Heart left ventricle (tissue), 16 donors: ENCODE results near the gene NMNAT2. TPM values are rescaled to one million over a fixed set of nuclear protein-coding genes. Genes with fewer than 3 reads are reported as not detected.

Experiments
- ATAC-seq, 4 donors: fragments of 200-7000 bp; cut with Tn5 transposase; one replicate each; pipeline ENCODE4 v1.9.1; 2020 to 2022; ENCODE audit warnings: moderate library complexity in 4 of 4, mild to moderate bottlenecking in 3 of 4, moderate number of reproducible peaks in 1 of 4
- DNase-seq, 5 donors: peaks; one replicate each; pipeline ENCODE4 v3.0.0-alpha.2; 2020
- H3K27ac ChIP-seq, 12 donors: fragments of 200-600 bp; sonication (generic) in 4 of 12; one replicate each; pipeline versions ENCODE4 v1.5.0 to v1.8.0; 2016 to 2022; ENCODE audit warnings: mild to moderate bottlenecking in 2 of 12
- H3K27me3 ChIP-seq, 9 donors: fragments of 200-600 bp; sonication (generic) in 2 of 9; one replicate each; pipeline versions ENCODE4 v1.5.1 to v1.8.0; 2016 to 2022; ENCODE audit warnings: mild to moderate bottlenecking in 3 of 9
- H3K36me3 ChIP-seq, 9 donors: fragments of 200-600 bp; sonication (generic) in 2 of 9; one replicate each; pipeline versions ENCODE4 v1.5.0 to v1.8.0; 2018 to 2022; ENCODE audit warnings: mild to moderate bottlenecking in 2 of 9
- H3K4me1 ChIP-seq, 12 donors: fragments of 200-600 bp; sonication (generic) in 4 of 12; one replicate each; pipeline versions ENCODE4 v1.5.0 to v1.8.0; 2016 to 2022; ENCODE audit warnings: mild to moderate bottlenecking in 3 of 12
- H3K4me3 ChIP-seq, 12 donors: fragments of 200-600 bp; sonication (generic) in 4 of 12; one replicate each; pipeline versions ENCODE4 v1.5.0 to v1.8.0; 2017 to 2022; ENCODE audit warnings: mild to moderate bottlenecking in 9 of 12, moderate library complexity in 4 of 12
- H3K9me3 ChIP-seq, 12 donors: fragments of 200-600 bp; sonication (generic) in 4 of 12; one replicate each; pipeline versions ENCODE4 v1.5.0 to v1.8.0; 2016 to 2022; ENCODE audit warnings: mild to moderate bottlenecking in 1 of 12
- POLR2A ChIP-seq, 2 donors: fragments of 450-650 bp; IDR thresholded peaks; one replicate each; pipeline ENCODE4 v1.6.1; 2017; ENCODE audit warnings: antibody characterized with exemption in 2 of 2, mild to moderate bottlenecking in 2 of 2, moderate library complexity in 2 of 2
- WGBS, 4 donors: extraction: QIAGEN DNeasy Blood & Tissue Kit in 2 of 4; methylation state at CpG; one replicate each; pipeline versions ENCODE4 v1.1.5 to v1.1.7; 2013 to 2018; 5-methylcytosine and 5-hydroxymethylcytosine counted together
- intact Hi-C, 10 donors: fragments of 100-400 bp; cut with DNase I; formaldehyde crosslinking; loops; one replicate each; pipeline versions ENCODE4 v1.11.1 to v1.14.2; 2022
- polyA plus RNA-seq, 2 donors: library from polyadenylated mRNA; stranded (reverse); fragments of 200-250 nt; gene quantifications; one replicate each; pipeline ENCODE4 v1.2.3, GENCODE V29; 2013
- total RNA-seq, 9 donors: library from RNA; depleted of rRNA in 2 of 9; stranded (reverse); fragments of >200 nt in 2 of 9; fragmentation: NEBNext Ultra II Directional in 3 of 9; extraction: Animal tissue kit (Norgen Biotek cat#: 25700) in 3 of 9; gene quantifications; one replicate each; pipeline versions ENCODE4 v1.1.0 to v1.2.4, GENCODE V29; 2016 to 2023
- TF ChIP-seq, protein P1 (sequence below), 12 donors: fragments of 200-600 bp; sonication (generic) in 4 of 12; IDR thresholded peaks; one replicate each; pipeline versions ENCODE4 v1.5.0 to v1.8.0; 2018 to 2022; ENCODE audit warnings: antibody characterized with exemption in 12 of 12, mild to moderate bottlenecking in 5 of 12
- donor health status: ischemic (EF 13 %, LVEDD 7.1; RV severe dilation, severe dysfunction).
- donor health status: healthy with polysubstance abuse.
- donor health status: DM: no; HTN: yes; CAD: no.
- donor health status: DM: no; HTN: no; CAD: no.
- donor health status: ischemic (EF 25% LVEDD 6.9; RV normal size, moderate dysfunction).
- donor health status: ischemic (EF 25% LVEDD 5.7; RV mildly dilated, moderate dysfunction).
- donor health status: healthy.
- donor health status: DM: yes; HTN: yes; CAD: no.
- donor health status: ischemic (EF 35%, LVEDD 5.7; RV mildly dilated, moderate dysfunction).
- donor health status: nonischemic (EF 11% LVEDD 7.7; RV severe dilation, severe dysfunction).
- donor health status: DM: yes; HTN: yes; CAD: no.
- donor health status: PGD.
- donor health status: ischemic (EF 29% LVEDD 5.4; RV normal size, mild dysfunction).
- donor health status: nonischemic (EF 23%, LVEDD 6.1; RV moderate dilation, normal function).

NMNAT2 gene
- total and polyA plus RNA-seq, 11 donors = 0.53 to 5.1 (median 1.9) TPM

DNA sequence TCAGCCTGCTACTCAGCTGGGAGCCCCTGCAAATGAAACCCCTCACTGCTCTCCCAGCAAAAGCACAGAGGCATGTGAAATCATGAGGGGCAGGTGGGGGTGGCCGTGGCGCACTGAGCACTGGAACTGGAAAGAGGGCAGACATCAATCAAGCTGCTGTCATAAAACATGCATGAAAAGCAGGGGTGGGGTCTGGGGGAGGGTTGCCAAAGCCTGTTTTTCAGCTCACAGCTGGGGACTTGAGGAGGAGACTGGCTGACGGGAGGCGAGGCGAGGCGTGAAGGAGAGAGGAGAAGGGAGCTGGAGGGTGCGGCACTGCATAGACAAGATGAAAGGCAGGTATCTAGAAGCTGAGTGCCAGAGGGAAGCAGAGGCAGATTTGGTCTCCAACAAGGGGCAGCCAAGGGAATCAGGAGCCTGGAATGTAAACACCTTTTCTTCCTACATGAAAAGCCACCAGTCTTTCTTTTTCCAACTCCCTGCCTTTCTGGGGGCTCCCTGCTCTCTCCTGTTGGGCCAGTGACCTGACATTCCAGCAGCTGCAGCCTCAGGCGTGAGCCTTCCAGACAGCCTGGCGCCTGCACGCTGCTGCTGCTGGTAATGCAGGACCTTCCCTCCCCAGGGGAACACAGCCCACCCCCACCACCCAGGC is 87.0 kb downstream of the NMNAT2 start:
- DNase-seq = no peak
- Histone ChIP-seq H3K27me3 (no peaks in the 10 kb centered on the region), H3K4me1 (peaks cover 5 to 16% (median 9%) of the 10 kb centered on the region in 12 donors), H3K36me3 (no peaks in the 10 kb centered on the region), H3K9me3 (no peaks in the 10 kb centered on the region), H3K27ac (peak overlapping the region in 1 of 12 donors; percentile 37), H3K4me3 (no peak overlapping the region)
- WGBS, 4 donors = 66 to 71% (median 69%) methylated on average over 10 of the region's 10 CpGs
- TF ChIP-seq POLR2A (IDR thresholded peaks at IDR 0.05) = no peak
- TF ChIP-seq, protein P1, sequence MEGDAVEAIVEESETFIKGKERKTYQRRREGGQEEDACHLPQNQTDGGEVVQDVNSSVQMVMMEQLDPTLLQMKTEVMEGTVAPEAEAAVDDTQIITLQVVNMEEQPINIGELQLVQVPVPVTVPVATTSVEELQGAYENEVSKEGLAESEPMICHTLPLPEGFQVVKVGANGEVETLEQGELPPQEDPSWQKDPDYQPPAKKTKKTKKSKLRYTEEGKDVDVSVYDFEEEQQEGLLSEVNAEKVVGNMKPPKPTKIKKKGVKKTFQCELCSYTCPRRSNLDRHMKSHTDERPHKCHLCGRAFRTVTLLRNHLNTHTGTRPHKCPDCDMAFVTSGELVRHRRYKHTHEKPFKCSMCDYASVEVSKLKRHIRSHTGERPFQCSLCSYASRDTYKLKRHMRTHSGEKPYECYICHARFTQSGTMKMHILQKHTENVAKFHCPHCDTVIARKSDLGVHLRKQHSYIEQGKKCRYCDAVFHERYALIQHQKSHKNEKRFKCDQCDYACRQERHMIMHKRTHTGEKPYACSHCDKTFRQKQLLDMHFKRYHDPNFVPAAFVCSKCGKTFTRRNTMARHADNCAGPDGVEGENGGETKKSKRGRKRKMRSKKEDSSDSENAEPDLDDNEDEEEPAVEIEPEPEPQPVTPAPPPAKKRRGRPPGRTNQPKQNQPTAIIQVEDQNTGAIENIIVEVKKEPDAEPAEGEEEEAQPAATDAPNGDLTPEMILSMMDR (IDR thresholded peaks at IDR 0.05) = no peak
- intact Hi-C loops = no loop called here
- no peak for ATAC-seq

GRCh38 chr1:183330335-183330734 is 87.8 kb downstream of the NMNAT2 start:
- ATAC-seq = no peak
- no peaks in the 10 kb centered on the region for H3K9me3 ChIP-seq
- H3K4me1 ChIP-seq = peaks cover 5 to 16% (median 9%) of the 10 kb centered on the region in 12 donors
- 71 to 96% (median 87%) methylated on average over 4 of the region's 4 CpGs for WGBS, 4 donors
- H3K27ac ChIP-seq = peak overlapping the region in 1 of 12 donors; percentile 37
- H3K36me3 ChIP-seq = no peaks in the 10 kb centered on the region
- no peaks in the 10 kb centered on the region for H3K27me3 ChIP-seq
- TF ChIP-seq, protein P1 (IDR thresholded peaks at IDR 0.05) = no peak
- TF ChIP-seq POLR2A (IDR thresholded peaks at IDR 0.05) = no peak
- DNase-seq = no peak
- no peak overlapping the region for H3K4me3 ChIP-seq
- intact Hi-C loops = no loop called here

GRCh38 chr1:183328371-183328770 is 89.8 kb downstream of the NMNAT2 start:
- Histone ChIP-seq H3K36me3 (no peaks in the 10 kb centered on the region), H3K27me3 (no peaks in the 10 kb centered on the region), H3K4me1 (peaks cover 5 to 16% (median 9%) of the 10 kb centered on the region in 12 donors), H3K27ac (peak overlapping the region in 5 of 12 donors; percentile 9 to 81 (median 54)), H3K4me3 (no peak overlapping the region), H3K9me3 (no peaks in the 10 kb centered on the region)
- 98 to 100% (median 100%) methylated on average over 1 of the region's 1 CpG for WGBS, 4 donors
- no peak for DNase-seq
- ATAC-seq = peak in 2 of 4 donors; percentile 8 to 23
- intact Hi-C loops = no loop called here
- TF ChIP-seq POLR2A (IDR thresholded peaks at IDR 0.05) = no peak
- TF ChIP-seq, protein P1 (IDR thresholded peaks at IDR 0.05) = no peak

- peak overlapping the region in 10 of 12 donors; percentile 9 to 81 (median 32) for H3K27ac ChIP-seq
- peak in 4 of 5 donors; percentile 32 to 71 (median 50) for DNase-seq
- peaks cover 5 to 16% (median 9%) of the 10 kb centered on the region in 12 donors for H3K4me1 ChIP-seq
Measured at GRCh38 chr1:183327434-183328290, 90.5 kb downstream of the NMNAT2 start.

More at GRCh38 chr1:183327434-183328290, 90.5 kb downstream of the NMNAT2 start:
- TF ChIP-seq, protein P1 (IDR thresholded peaks at IDR 0.05) = no peak
- no peak for TF ChIP-seq POLR2A (IDR thresholded peaks at IDR 0.05)
- Histone ChIP-seq H3K9me3 (no peaks in the 10 kb centered on the region), H3K4me3 (no peak overlapping the region), H3K27me3 (no peaks in the 10 kb centered on the region), H3K36me3 (no peaks in the 10 kb centered on the region)
- 28 to 36% (median 29%) methylated on average over 10 to 11 of the region's 11 CpGs for WGBS, 4 donors
- intact Hi-C loops = no loop called here
- peak; percentile 63 to 85 (median 83) for ATAC-seq
